ENCODE measurements around the gene SPRR1B. TPM values are rescaled to one million over a fixed set of nuclear protein-coding genes. Genes with fewer than 3 reads are reported as not detected.

The SPRR1B gene
- total and polyA plus RNA-seq, 10 of the 15 experiments (the other 5 are each of a cell fraction or from before 2014, with no cell fraction given), result not detected

- TF ChIP-seq E2F4 (IDR thresholded peaks at IDR 0.05; ENCODE audit: low read depth, low read length) (no peak), CHD1 (IDR thresholded peaks at IDR 0.05; ENCODE audit: low read depth, low read length) (no peak), NFXL1 (IDR thresholded peaks at IDR 0.05; ENCODE audit: borderline replicate concordance) (no peak), SRF (IDR thresholded peaks at IDR 0.05; ENCODE audit: low read depth in 2 of 2, low read length in 2 of 2) (no peak), CREB1 (IDR thresholded peaks at IDR 0.05; ENCODE audit: low read depth) (no peak), NFYA (IDR thresholded peaks at IDR 0.05; ENCODE audit: borderline replicate concordance, low read depth, low read length) (no peak), MYB (IDR thresholded peaks at IDR 0.05; ENCODE audit: borderline replicate concordance, low read depth, low read length) (no peak), HSF1 (IDR thresholded peaks at IDR 0.05; ENCODE audit: low read depth, low read length) (no peak), BCL3 (IDR thresholded peaks at IDR 0.05; ENCODE audit: borderline replicate concordance, insufficient read depth, low read depth, low read length, poor library complexity, severe bottlenecking) (no peak), EED (IDR thresholded peaks at IDR 0.05; ENCODE audit: low read depth) (no peak), EGR1 (IDR thresholded peaks at IDR 0.05; ENCODE audit: borderline replicate concordance in 1 of 2, low read depth in 2 of 2, low read length in 2 of 2) (no peak), RCOR1 (conservative IDR thresholded peaks at IDR 0.05; ENCODE audit: low read depth, low read length) (no peak), ETV6 (conservative IDR thresholded peaks at IDR 0.05 in 1 of 2, IDR thresholded peaks at IDR 0.05 in 1 of 2; ENCODE audit: borderline replicate concordance in 1 of 2, low read depth in 1 of 2) (no peak)
These were observed 2.2 kb upstream of the SPRR1B start (continued) for GRCh38 chr1:153028766-153029165.
